Left ventricle myocardium inferior (tissue), 1 donor: ENCODE data around the gene RNF31. TPM values are rescaled to one million over a fixed set of nuclear protein-coding genes. Genes with fewer than 3 reads are reported as not detected.
A peak's percentile ranks its signal among the peaks of the same experiment; 100 is the strongest.

Experiments used
- DNase-seq: peaks from one replicate; pipeline ENCODE4 v3.0.0-alpha.2; 2020
- H3K27ac ChIP-seq: fragments of 200-600 bp; replicated peaks from 2 replicates; pipeline ENCODE4 v1.8.0; 2021
- H3K27me3 ChIP-seq: fragments of 200-600 bp; 2 replicates; pipeline ENCODE4 v1.8.0; 2021; ENCODE audit warnings: low read depth
- H3K36me3 ChIP-seq: fragments of 200-600 bp; 2 replicates; pipeline ENCODE4 v1.8.0; 2021
- H3K4me1 ChIP-seq: fragments of 200-600 bp; 2 replicates; pipeline ENCODE4 v1.8.0; 2021
- H3K4me3 ChIP-seq: fragments of 200-600 bp; 2 replicates; pipeline ENCODE4 v1.8.0; 2021; ENCODE audit warnings: mild to moderate bottlenecking, moderate library complexity
- H3K9me3 ChIP-seq: fragments of 200-600 bp; replicated peaks from 2 replicates; pipeline ENCODE4 v1.8.0; 2021
- CTCF ChIP-seq: fragments of 200-600 bp; IDR thresholded peaks from 2 replicates; pipeline ENCODE4 v1.8.0; 2021; ENCODE audit warnings: antibody characterized with exemption, mild to moderate bottlenecking, borderline replicate concordance
- intact Hi-C: fragments of 100-400 bp; cut with micrococcal nuclease; formaldehyde crosslinking; loops from one replicate; pipeline ENCODE4 v1.11.0; 2022
- total RNA-seq: library from RNA; stranded (reverse); fragmentation: NEBNext Ultra II Directional; extraction: Animal tissue kit (Norgen Biotek cat#: 25700); gene quantifications from one replicate; pipeline ENCODE4 v1.2.1, GENCODE V29; 2021
- donor health status: DM: no; HTN: yes; CAD: no; lungs with severe emphysema.

The RNF31 gene
- total RNA-seq, 1 donor from 2014 or later = 34.8 TPM

- DNase-seq = no peak
- H3K4me3 ChIP-seq = peak overlapping the region; percentile 59
Observed at GRCh38 chr14:24132061-24132685, 15.1 kb upstream of the RNF31 start.

GRCh38 chr14:24132976-24133375, 14.3 kb upstream of the RNF31 start:
- TF ChIP-seq CTCF = no peak
- Histone ChIP-seq H3K4me1 (peaks cover 53% of the 10 kb centered on the region), H3K27ac (peak overlapping the region; percentile 98), H3K4me3 (peak overlapping the region; percentile 59), H3K27me3 (no peaks in the 10 kb centered on the region), H3K9me3 (no peaks in the 10 kb centered on the region), H3K36me3 (peaks cover 9% of the 10 kb centered on the region)
- DNase-seq = no peak
- intact Hi-C loops = no loop called here

More at GRCh38 chr14:24132061-24132685, 15.1 kb upstream of the RNF31 start:
- H3K27ac ChIP-seq = peak overlapping the region; percentile 98
- H3K9me3 ChIP-seq = no peaks in the 10 kb centered on the region
- intact Hi-C loops = no loop called here
- peaks cover 1% of the 10 kb centered on the region for H3K36me3 ChIP-seq
- no peak for TF ChIP-seq CTCF
- H3K27me3 ChIP-seq = no peaks in the 10 kb centered on the region
- peaks cover 45% of the 10 kb centered on the region for H3K4me1 ChIP-seq

GRCh38 chr14:24133735-24134134, 13.6 kb upstream of the RNF31 start:
- TF ChIP-seq CTCF = no peak
- H3K4me1 ChIP-seq = peaks cover 59% of the 10 kb centered on the region
- peak overlapping the region; percentile 98 for H3K27ac ChIP-seq

GRCh38 chr14:24135584-24135833, 11.8 kb upstream of the RNF31 start:
- no peak for DNase-seq
- peak overlapping the region; percentile 94 for H3K27ac ChIP-seq
- peak overlapping the region; percentile 91 for H3K4me3 ChIP-seq
- intact Hi-C loops = no loop called here
- H3K9me3 ChIP-seq = no peaks in the 10 kb centered on the region
- H3K36me3 ChIP-seq = peaks cover 28% of the 10 kb centered on the region
- H3K4me1 ChIP-seq = peaks cover 72% of the 10 kb centered on the region
- H3K27me3 ChIP-seq = no peaks in the 10 kb centered on the region
- TF ChIP-seq CTCF = no peak

More at GRCh38 chr14:24133735-24134134, 13.6 kb upstream of the RNF31 start:
- H3K27me3 ChIP-seq = no peaks in the 10 kb centered on the region
- peaks cover 17% of the 10 kb centered on the region for H3K36me3 ChIP-seq
- H3K9me3 ChIP-seq = no peaks in the 10 kb centered on the region
- H3K4me3 ChIP-seq = no peak overlapping the region
- no peak for DNase-seq
- intact Hi-C loops = no loop called here

- H3K27me3 ChIP-seq = no peaks in the 10 kb centered on the region
- peak within 1 kb of the TSS; percentile 91 for H3K4me3 ChIP-seq
- DNase-seq = peak; percentile 95
- peaks cover 72% of the 10 kb centered on the region for H3K4me1 ChIP-seq
- no peaks in the 10 kb centered on the region for H3K9me3 ChIP-seq
- peaks cover 28% of the 10 kb centered on the region for H3K36me3 ChIP-seq
- intact Hi-C loops = no loop called here
- TF ChIP-seq CTCF = no peak
- peak within 1 kb of the TSS; percentile 94 for H3K27ac ChIP-seq
Observed at GRCh38 chr14:24135834-24136683, 11.2 kb upstream of the RNF31 start, which contains the start of gene PSME1. Gene PSME1 (plus strand): TSS chr14:24136194. CDS start chr14:24136263, 69 bp downstream.
